ES-I3 (cell line): ENCODE measurements around the gene RPS6KA2.
"Not testable (repeated sequence)": the region's sequence is repeated elsewhere in the genome, so short reads cannot be mapped to it uniquely, and the experiment has no call there.

Source experiments
- H3K36me3 ChIP-seq: 2 replicates; pipeline ENCODE4 v1.6.1; 2013; ENCODE audit warnings: mild to moderate bottlenecking, low read length, control low read depth, moderate library complexity; ENCODE audit not compliant: insufficient read depth
- H3K4me1 ChIP-seq: 2 replicates; pipeline ENCODE4 v1.6.1; 2013; ENCODE audit warnings: mild to moderate bottlenecking, control low read depth, low read length; ENCODE audit not compliant: insufficient read depth
- H3K9ac ChIP-seq: 2 replicates; pipeline ENCODE4 v1.6.1; 2013; ENCODE audit warnings: low read depth, mild to moderate bottlenecking, low read length, moderate library complexity
- H3K9me3 ChIP-seq: 2 replicates; pipeline ENCODE4 v1.6.1; 2013; ENCODE audit warnings: mild to moderate bottlenecking, low read length, moderate library complexity; ENCODE audit not compliant: control insufficient read depth, insufficient read depth

Gene RPS6KA2

DNA sequence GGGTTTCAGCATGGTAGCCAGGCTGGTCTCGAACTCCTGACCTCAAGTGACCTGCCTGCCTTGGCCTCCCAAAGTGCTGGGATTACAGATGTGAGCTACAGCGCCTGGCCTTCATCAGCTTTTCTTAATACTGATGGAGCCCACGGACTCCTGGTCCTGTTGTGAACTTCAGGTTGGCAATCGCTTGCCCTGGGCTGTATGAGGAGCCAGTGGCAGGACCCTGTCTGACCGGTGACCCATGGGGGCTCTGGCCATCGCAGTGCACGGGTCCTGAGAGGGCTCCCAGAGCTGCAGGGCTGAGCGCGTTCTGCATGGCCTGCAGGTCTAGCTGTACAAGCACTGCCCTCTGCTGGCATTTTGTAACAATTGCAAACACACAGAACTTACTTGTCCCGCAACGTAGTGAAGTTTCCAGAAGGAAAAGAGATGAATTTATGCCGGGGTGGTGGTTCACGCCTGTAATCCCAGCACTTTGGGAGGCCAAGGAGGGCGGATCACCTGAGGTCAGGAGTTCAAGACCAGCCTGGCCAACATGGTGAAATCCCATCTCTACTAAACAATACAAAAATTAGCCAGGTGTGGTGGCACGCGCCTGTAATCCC, 226.3 kb downstream of the RPS6KA2 start:
- not testable (repeated sequence) for H3K4me1 ChIP-seq, H3K9ac ChIP-seq, H3K36me3 ChIP-seq

GRCh38 chr6:166400181-166400580, 226.9 kb downstream of the RPS6KA2 start:
- no peak overlapping the region for H3K9ac ChIP-seq

More for the DNA sequence above, 226.3 kb downstream of the RPS6KA2 start:
- H3K9me3 ChIP-seq = not testable (repeated sequence)

GRCh38 chr6:166398348-166398747, 228.7 kb downstream of the RPS6KA2 start:
- H3K9me3 ChIP-seq = no peaks in the 10 kb centered on the region
- no peaks in the 10 kb centered on the region for H3K4me1 ChIP-seq
- no peaks in the 10 kb centered on the region for H3K36me3 ChIP-seq
- no peak overlapping the region for H3K9ac ChIP-seq

More at GRCh38 chr6:166400181-166400580, 226.9 kb downstream of the RPS6KA2 start:
- H3K36me3 ChIP-seq = no peaks in the 10 kb centered on the region
- H3K9me3 ChIP-seq = no peaks in the 10 kb centered on the region
- no peaks in the 10 kb centered on the region for H3K4me1 ChIP-seq

DNA sequence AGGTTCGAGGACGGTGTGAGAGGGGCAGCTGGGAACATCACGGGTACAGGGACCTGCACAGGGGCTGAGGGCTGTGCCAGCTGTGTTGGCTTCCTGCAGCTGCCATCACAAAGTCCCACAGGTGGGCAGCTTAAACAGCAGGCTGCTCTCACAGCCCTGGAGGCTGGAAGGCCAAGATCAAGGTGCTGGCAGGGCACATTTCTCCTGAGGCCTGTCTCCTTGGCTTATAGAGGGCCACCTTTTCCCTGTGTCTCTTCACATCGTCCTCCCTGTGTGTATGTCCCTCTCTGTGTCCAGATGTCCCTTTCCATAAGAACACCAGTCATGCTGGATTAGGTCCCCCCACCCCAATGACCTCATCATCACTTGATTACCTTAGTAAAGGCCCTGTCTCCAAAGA, 229.2 kb downstream of the RPS6KA2 start:
- Histone ChIP-seq H3K9me3 (no peaks in the 10 kb centered on the region), H3K36me3 (no peaks in the 10 kb centered on the region), H3K9ac (no peak overlapping the region), H3K4me1 (no peaks in the 10 kb centered on the region)

GRCh38 chr6:166395778-166396177, 231.3 kb downstream of the RPS6KA2 start:
- no peaks in the 10 kb centered on the region for H3K9me3 ChIP-seq
- H3K36me3 ChIP-seq = no peaks in the 10 kb centered on the region
- no peaks in the 10 kb centered on the region; the same call in 1 of the 2 replicates for H3K4me1 ChIP-seq
- no peak overlapping the region for H3K9ac ChIP-seq

DNA sequence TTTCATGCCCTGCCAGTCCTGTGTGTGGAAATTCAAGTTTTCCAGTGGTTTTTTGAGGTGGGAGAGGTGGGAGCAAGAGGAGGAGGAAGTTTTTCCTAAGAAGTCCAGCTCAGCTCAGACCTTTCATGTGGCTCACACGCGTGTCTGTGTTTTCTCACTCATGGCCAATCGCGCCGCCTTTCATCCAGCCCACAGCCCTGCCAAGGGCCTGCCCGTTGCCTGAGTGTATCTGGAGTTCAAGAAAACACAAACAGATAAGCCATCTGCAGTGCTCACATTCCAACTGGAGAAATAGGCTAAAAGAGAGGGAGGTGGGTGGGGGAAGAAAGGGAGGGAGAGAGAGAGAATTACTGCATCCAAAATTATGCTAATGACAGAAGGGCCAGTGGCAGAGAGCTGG, 231.7 kb downstream of the RPS6KA2 start:
- Histone ChIP-seq H3K4me1 (no peaks in the 10 kb centered on the region; the same call in 1 of the 2 replicates), H3K9me3 (no peaks in the 10 kb centered on the region), H3K36me3 (no peaks in the 10 kb centered on the region), H3K9ac (no peak overlapping the region)

DNA sequence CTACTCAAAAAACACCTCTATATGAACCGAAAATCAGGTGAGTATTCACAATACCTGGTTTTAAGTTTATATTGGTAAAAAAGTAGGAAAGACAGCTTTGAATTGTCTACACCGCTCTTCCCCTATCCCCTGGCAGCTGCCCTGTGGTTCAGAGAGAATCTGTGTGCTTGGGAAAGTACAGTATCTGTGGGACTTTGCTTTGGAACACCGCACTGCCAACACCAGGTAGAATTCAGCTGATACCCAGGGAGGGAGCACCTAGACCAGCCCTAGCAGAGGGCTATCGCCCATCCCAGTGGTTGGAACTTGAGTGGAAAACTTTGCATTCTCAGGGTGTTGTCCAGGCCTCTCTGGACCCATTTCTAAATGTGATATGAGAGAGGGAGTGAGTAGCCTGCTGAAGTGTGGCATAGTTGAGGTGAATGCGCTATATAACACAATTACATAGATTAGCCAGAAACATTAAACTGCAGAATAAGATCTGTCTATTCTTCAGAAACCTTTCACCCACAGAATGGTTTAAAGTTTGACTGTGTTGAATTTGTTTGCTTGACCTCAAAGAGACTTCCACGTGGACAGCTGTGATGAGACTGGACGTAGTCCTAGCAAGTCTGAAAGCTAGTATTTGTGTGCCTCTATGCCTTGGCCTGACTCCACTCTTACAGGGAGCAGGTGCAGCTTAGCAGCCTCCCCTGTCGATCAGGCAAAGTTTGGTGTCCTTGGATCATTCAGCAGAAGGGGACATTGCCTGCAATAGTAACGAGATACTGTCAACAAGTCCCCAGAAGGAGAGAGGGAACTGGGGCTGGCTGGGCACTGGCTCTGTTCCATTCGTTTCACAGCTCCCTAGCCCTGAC, 232.8 kb downstream of the RPS6KA2 start:
- H3K36me3 ChIP-seq = no peaks in the 10 kb centered on the region
- H3K9ac ChIP-seq = no peak overlapping the region
- H3K4me1 ChIP-seq = no peaks in the 10 kb centered on the region; the same call in 1 of the 2 replicates
- H3K9me3 ChIP-seq = no peaks in the 10 kb centered on the region

- Histone ChIP-seq H3K4me1 (no peaks in the 10 kb centered on the region; the same call in 1 of the 2 replicates), H3K9ac (no peak overlapping the region), H3K9me3 (no peaks in the 10 kb centered on the region), H3K36me3 (no peaks in the 10 kb centered on the region)
Observed at GRCh38 chr6:166393535-166393823, 233.6 kb downstream of the RPS6KA2 start.

DNA sequence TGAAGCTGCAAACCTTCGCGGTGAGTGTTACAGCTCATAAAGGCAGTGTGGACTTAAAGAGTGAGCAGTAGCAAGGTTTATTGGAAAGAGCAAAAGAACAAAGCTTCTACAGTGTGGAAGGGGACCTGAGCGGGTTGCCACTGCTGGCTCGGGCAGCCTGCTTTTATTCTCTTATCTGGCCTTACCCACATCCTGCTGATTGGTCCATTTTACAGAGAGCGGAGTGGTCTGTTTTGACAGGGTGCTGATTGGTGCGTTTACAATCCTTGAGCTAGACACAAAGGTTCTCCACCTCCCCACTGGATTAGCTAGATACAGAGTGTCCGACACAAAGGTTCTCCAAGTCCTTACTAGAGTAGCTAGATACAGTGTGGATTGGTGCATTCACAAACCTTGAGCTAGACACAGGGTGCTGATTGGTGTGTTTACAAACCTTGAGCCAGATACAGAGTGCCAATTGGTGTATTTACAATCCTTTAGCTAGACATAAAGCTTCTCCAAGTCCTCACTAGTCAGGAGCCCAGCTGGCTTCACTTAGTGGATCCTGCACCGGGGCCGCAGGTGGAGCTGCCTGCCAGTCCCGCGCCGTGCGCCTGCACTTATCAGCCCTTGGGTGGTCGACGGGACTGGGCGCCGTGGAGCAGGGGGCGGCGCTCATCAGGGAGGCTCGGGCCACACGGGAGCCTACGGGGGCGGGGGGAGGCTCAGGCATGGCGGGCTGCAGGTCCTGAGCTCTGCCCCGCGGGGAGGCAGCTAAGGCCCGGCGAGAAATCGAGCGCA, 234.1 kb downstream of the RPS6KA2 start:
- H3K9me3 ChIP-seq, H3K36me3 ChIP-seq, H3K9ac ChIP-seq, H3K4me1 ChIP-seq: not testable (repeated sequence)

- Histone ChIP-seq H3K9me3 (no peaks in the 10 kb centered on the region), H3K36me3 (no peaks in the 10 kb centered on the region), H3K9ac (no peak overlapping the region), H3K4me1 (no peaks in the 10 kb centered on the region; the same call in 1 of the 2 replicates)
Observed at GRCh38 chr6:166389119-166389518, 237.9 kb downstream of the RPS6KA2 start.

DNA sequence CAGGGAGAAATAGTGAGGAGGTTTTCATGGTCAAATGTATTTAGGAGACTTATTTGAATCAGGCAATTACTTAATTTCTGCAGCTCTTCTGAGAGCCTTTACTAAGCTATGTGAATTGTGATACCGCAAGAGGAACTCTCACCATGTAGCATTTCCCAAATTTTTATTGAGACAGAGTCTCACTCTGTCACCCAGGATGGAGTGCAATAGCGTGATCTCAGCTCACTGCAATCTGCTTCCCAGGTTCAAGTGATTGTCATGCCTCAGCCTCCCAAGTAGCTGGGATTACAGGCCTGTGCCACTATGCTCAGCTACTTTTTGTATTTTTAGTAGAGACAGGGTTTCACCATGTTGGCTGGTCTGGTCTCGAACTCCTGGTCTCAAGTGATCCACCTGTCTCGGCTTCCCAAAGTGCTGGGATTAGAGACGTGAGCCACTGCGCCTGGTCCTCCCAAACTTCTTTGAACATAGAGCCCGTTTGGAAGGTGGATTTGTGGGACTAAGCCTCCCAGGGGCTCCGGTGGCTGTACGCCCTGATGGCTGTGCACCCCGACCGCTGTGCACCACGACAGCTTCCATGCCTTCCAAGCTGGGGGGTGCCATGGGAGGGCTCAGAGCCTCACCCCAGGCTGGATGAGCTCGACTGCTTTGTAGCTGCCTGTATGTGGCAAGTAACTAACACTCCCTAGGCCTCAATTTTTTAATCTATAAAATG, 238.6 kb downstream of the RPS6KA2 start:
- Histone ChIP-seq H3K36me3 (no peaks in the 10 kb centered on the region), H3K9ac (no peak overlapping the region), H3K9me3 (no peaks in the 10 kb centered on the region), H3K4me1 (no peaks in the 10 kb centered on the region; the same call in 1 of the 2 replicates)

DNA sequence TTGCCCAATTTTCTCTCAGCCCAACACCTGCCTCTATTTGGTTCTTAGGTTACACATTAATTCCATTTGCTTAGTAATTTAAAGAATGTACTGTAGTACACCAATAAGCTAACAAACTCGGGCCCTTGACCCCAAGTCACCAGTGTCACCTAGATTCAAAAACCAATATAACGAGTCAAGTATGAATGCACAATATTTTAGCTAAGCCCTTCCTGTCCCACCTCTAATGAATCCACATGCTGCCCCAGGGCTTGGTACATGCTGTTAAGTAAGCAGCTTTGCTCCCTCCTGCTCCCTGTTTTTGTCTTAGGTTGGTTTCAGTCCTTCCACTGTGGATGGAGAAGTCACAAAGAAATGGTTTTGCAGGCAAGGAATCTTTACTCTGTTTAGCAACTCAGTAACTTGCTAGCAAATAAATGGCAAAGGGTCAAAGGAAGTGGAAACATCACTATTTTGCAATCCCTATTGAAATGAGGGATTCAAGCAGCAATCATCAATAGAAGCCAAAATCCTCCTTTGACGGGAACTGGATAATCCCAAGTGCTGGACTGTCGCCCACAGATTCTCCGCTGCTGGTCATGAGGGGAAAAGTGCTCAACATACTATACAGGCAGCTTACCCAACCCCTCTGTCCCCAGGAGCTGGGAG, 239.3 kb downstream of the RPS6KA2 start:
- Histone ChIP-seq H3K9ac (no peak overlapping the region), H3K36me3 (no peaks in the 10 kb centered on the region), H3K4me1 (no peaks in the 10 kb centered on the region; the same call in 1 of the 2 replicates), H3K9me3 (no peaks in the 10 kb centered on the region)

GRCh38 chr6:166387098-166387497, 240.0 kb downstream of the RPS6KA2 start:
- not testable (repeated sequence) for H3K36me3 ChIP-seq, H3K9ac ChIP-seq, H3K4me1 ChIP-seq, H3K9me3 ChIP-seq

- no peaks in the 10 kb centered on the region for H3K9me3 ChIP-seq
- no peak overlapping the region for H3K9ac ChIP-seq
- no peaks in the 10 kb centered on the region; the same call in 1 of the 2 replicates for H3K4me1 ChIP-seq
- H3K36me3 ChIP-seq = no peaks in the 10 kb centered on the region
Observed at GRCh38 chr6:166386111-166386510, 240.9 kb downstream of the RPS6KA2 start.
